MM.1S (cell line): ENCODE results near the gene LRRC71.

ENCODE experiments used
- DNase-seq: peaks from one replicate; pipeline ENCODE4 v3.0.0-alpha.2; 2015
- H2AFZ ChIP-seq: fragments of 300-600 bp; sonication (generic); 2 replicates; pipeline ENCODE4 v1.6.0; 2016; ENCODE audit warnings: antibody characterized with exemption, low read length
- H3F3A ChIP-seq: fragments of 300-600 bp; sonication (generic); 2 replicates; pipeline ENCODE4 v1.6.1; 2016; ENCODE audit warnings: mild to moderate bottlenecking, antibody characterized with exemption, low read length, moderate library complexity, mixed read lengths; ENCODE audit not compliant: insufficient read depth
- H3K27ac ChIP-seq: fragments of 300-600 bp; sonication (generic); 2 replicates; pipeline ENCODE4 v1.5.1; 2016; ENCODE audit warnings: mild to moderate bottlenecking, low read length
- H3K27me3 ChIP-seq: fragments of 300-600 bp; sonication (generic); replicated peaks from 2 replicates; pipeline ENCODE4 v1.6.0; 2016; ENCODE audit warnings: low read length; ENCODE audit not compliant: insufficient read depth
- H3K36me3 ChIP-seq: fragments of 300-600 bp; sonication (generic); replicated peaks from 2 replicates; pipeline ENCODE4 v1.6.1; 2016; ENCODE audit warnings: mild to moderate bottlenecking, low read length, mixed read lengths; ENCODE audit not compliant: insufficient read depth
- H3K4me1 ChIP-seq: fragments of 300-600 bp; sonication (generic); 2 replicates; pipeline ENCODE4 v1.6.1; 2016; ENCODE audit warnings: low read length, mixed read lengths
- H3K4me2 ChIP-seq: fragments of 300-600 bp; sonication (generic); 2 replicates; pipeline ENCODE4 v1.6.0; 2016; ENCODE audit warnings: low read depth, low read length
- H3K4me3 ChIP-seq: fragments of 300-600 bp; sonication (generic); 2 replicates; pipeline ENCODE4 v1.5.1; 2016; ENCODE audit warnings: low read length, mixed read lengths
- H3K79me2 ChIP-seq: fragments of 300-600 bp; sonication (generic); 2 replicates; pipeline ENCODE4 v1.6.1; 2016; ENCODE audit warnings: mixed run types, low read length, mixed read lengths
- H3K9ac ChIP-seq: fragments of 300-600 bp; sonication (generic); 2 replicates; pipeline ENCODE4 v1.6.1; 2016; ENCODE audit warnings: low read length, mixed read lengths
- H3K9me2 ChIP-seq: fragments of 300-600 bp; sonication (generic); replicated peaks from 2 replicates; pipeline ENCODE4 v1.6.1; 2016; ENCODE audit warnings: mild to moderate bottlenecking, low read length, mixed read lengths; ENCODE audit not compliant: insufficient read depth
- H3K9me3 ChIP-seq: fragments of 300-600 bp; sonication (generic); replicated peaks from 2 replicates; pipeline ENCODE4 v1.6.1; 2016; ENCODE audit warnings: mild to moderate bottlenecking, low read length, mixed read lengths; ENCODE audit not compliant: insufficient read depth
- H4K20me1 ChIP-seq: fragments of 300-600 bp; sonication (generic); 2 replicates; pipeline ENCODE4 v1.6.1; 2016; ENCODE audit warnings: mild to moderate bottlenecking, low read length, moderate library complexity, mixed read lengths; ENCODE audit not compliant: insufficient read depth
- EZH2 ChIP-seq: fragments of 300-600 bp; sonication (generic); optimal IDR thresholded peaks from 2 replicates; pipeline ENCODE3; 2017; ENCODE audit warnings: low read depth, mild to moderate bottlenecking, antibody characterized with exemption, low read length, mixed read lengths
- EZH2phosphoT487 ChIP-seq: fragments of 300-600 bp; sonication (generic); IDR thresholded peaks from 2 replicates; pipeline ENCODE4 v1.6.1; 2018; ENCODE audit warnings: antibody characterized with exemption, low read length
- TF ChIP-seq, protein P1 (sequence below): fragments of 300-600 bp; sonication (generic); IDR thresholded peaks from 2 replicates; pipeline ENCODE4 v1.5.1; 2016; ENCODE audit warnings: antibody characterized with exemption, low read length, mixed read lengths

The LRRC71 gene

DNA sequence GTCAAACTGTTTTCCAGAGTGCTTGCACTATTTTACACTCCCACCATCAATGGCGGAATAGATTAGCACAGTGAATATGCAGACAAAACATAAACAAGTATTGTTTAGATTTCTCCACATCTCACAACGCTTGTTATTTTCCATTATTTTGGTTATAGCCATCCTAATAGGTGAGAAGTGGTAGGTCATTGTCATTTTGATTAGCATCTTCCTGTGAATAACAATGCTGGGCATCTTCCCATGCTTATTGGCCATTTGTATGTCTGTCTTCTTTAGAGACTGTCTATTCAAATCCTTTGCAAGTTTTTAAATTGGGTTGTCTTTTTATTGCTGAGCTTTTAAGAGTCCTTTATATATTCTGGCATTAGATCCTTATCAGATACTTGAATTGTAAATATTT lies 54.7 kb downstream of the LRRC71 start:
- DNase-seq: no peak
- Histone ChIP-seq H3K4me1 (no peaks in the 10 kb centered on the region), H4K20me1 (no peaks in the 10 kb centered on the region), H3K4me2 (no peak overlapping the region), H3K27ac (no peak overlapping the region), H3F3A (no peaks in the 10 kb centered on the region), H3K79me2 (no peaks in the 10 kb centered on the region), H3K27me3 (no peaks in the 10 kb centered on the region), H3K9me2 (no peaks in the 10 kb centered on the region), H3K36me3 (no peaks in the 10 kb centered on the region), H3K4me3 (no peak overlapping the region), H2AFZ (no peak overlapping the region), H3K9ac (no peak overlapping the region), H3K9me3 (no peaks in the 10 kb centered on the region)
- TF ChIP-seq EZH2 (no peak), EZH2phosphoT487 (no peak)
- TF ChIP-seq, protein P1, sequence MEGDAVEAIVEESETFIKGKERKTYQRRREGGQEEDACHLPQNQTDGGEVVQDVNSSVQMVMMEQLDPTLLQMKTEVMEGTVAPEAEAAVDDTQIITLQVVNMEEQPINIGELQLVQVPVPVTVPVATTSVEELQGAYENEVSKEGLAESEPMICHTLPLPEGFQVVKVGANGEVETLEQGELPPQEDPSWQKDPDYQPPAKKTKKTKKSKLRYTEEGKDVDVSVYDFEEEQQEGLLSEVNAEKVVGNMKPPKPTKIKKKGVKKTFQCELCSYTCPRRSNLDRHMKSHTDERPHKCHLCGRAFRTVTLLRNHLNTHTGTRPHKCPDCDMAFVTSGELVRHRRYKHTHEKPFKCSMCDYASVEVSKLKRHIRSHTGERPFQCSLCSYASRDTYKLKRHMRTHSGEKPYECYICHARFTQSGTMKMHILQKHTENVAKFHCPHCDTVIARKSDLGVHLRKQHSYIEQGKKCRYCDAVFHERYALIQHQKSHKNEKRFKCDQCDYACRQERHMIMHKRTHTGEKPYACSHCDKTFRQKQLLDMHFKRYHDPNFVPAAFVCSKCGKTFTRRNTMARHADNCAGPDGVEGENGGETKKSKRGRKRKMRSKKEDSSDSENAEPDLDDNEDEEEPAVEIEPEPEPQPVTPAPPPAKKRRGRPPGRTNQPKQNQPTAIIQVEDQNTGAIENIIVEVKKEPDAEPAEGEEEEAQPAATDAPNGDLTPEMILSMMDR: no peak

GRCh38 chr1:156980551-156980950 lies 60.1 kb downstream of the LRRC71 start:
- H3K36me3 ChIP-seq: no peaks in the 10 kb centered on the region
- H3K27me3 ChIP-seq: no peaks in the 10 kb centered on the region
- TF ChIP-seq, protein P1: no peak
- TF ChIP-seq EZH2phosphoT487 (no peak), EZH2 (no peak)
- H3F3A ChIP-seq: no peaks in the 10 kb centered on the region
- DNase-seq: no peak
- H3K79me2 ChIP-seq: no peaks in the 10 kb centered on the region
- no peaks in the 10 kb centered on the region for H3K9me3 ChIP-seq
- no peaks in the 10 kb centered on the region for H3K9me2 ChIP-seq
- no peak overlapping the region for H2AFZ ChIP-seq
- no peaks in the 10 kb centered on the region for H3K4me1 ChIP-seq
- no peak overlapping the region for H3K27ac ChIP-seq
- H4K20me1 ChIP-seq: no peaks in the 10 kb centered on the region
- no peak overlapping the region for H3K4me2 ChIP-seq
- H3K9ac ChIP-seq: no peak overlapping the region
- H3K4me3 ChIP-seq: no peak overlapping the region
